ENCODE data around the gene EFHC1.

- no peak for TF ChIP-seq CTCF (conservative IDR thresholded peaks at IDR 0.05; ENCODE audit: low read length)
- TF ChIP-seq EZH2phosphoT487 (IDR thresholded peaks at IDR 0.05; ENCODE audit: borderline replicate concordance, low read depth, low read length) = no peak
Measured at GRCh38 chr6:52552278-52552643, 132.1 kb downstream of the EFHC1 start.
